Measurements from ENCODE around the gene ZBTB7C. TPM values are rescaled to one million over a fixed set of nuclear protein-coding genes. Genes with fewer than 3 reads are reported as not detected.

Gene ZBTB7C
- total and polyA plus RNA-seq, 9 of the 15 experiments (the other 6 are each of a cell fraction or from before 2014, with no cell fraction given) = not detected

DNA sequence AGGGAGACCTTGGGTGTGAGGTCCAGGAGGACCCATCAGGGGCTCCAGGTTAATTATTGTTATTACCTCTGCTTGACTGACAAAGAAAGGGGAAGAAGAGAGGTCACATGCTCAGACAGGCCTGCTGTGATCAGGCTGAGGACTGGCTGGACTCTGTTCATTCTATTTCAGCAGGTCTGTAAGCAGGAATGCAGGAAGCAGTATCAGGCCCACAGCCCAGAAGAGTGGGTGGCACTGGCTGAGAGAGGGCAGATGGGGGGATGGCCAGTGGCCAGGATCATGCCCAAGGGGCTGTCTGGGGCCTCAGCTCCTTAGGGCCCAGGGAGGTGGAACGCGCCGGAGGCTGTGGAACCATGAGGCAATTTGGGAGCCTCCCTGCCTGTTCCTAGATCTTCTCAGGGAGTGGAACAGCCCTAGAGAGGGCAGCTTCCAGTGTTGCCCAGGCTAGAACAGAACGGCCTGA, 43.7 kb upstream of the ZBTB7C start:
- H3K9me3 ChIP-seq (replicated peaks; ENCODE audit: control insufficient read depth, insufficient read depth, low read depth, low read length) = no peaks in the 10 kb centered on the region
- H3K4me2 ChIP-seq (ENCODE audit: insufficient read depth, low read length) = no peak overlapping the region
- ChIA-PET POLR2A (no interaction called here), CTCF (ENCODE audit: low intra/inter-chr PET ratio) (no interaction called here)
- no peaks in the 10 kb centered on the region for H3K9me1 ChIP-seq (ENCODE audit: control insufficient read depth, insufficient read depth, low read length)
- H3K27ac ChIP-seq (ENCODE audit: extremely low read depth, low read depth, low read length) = no peak overlapping the region
- no peak overlapping the region for H2AFZ ChIP-seq (ENCODE audit: low read depth, low read length)
- in situ Hi-C loops (cut with MboI) (no loop called here), intact Hi-C loops (cut with micrococcal nuclease) (no loop called here)
- no peak for ATAC-seq
- H4K20me1 ChIP-seq (replicated peaks; ENCODE audit: control insufficient read depth, insufficient read depth, low read length) = 0 out of 2 replicates have a peak, but pooled peaks cover 3% of the 10 kb centered on the region
- H3K4me3 ChIP-seq = no peak overlapping the region
- WGBS (ENCODE audit: insufficient coverage, low coverage, missing lambda C conversion rate) = 10% methylated on average over 4 of the region's 4 CpGs
- H3K27me3 ChIP-seq (ENCODE audit: control insufficient read depth in 2 of 2, insufficient read depth in 2 of 2, low read length in 2 of 2) = peaks cover 5 to 47% of the 10 kb centered on the region in 2 experiments; a peak in 4 of 5 replicates
- no peaks in the 10 kb centered on the region for H3K79me2 ChIP-seq (ENCODE audit: control insufficient read depth, insufficient read depth, low read length)
- H3K9ac ChIP-seq (ENCODE audit: insufficient read depth in 1 of 2, low read depth in 2 of 2, low read length in 2 of 2) = no peak overlapping the region
- TF ChIP-seq TAF1 (IDR thresholded peaks at IDR 0.05; ENCODE audit: control insufficient read depth, extremely low read depth, insufficient read depth, low read length, severe bottlenecking) = no peak
- TF ChIP-seq FOXJ2 (tag; IDR thresholded peaks at IDR 0.05) = no peak
- TF ChIP-seq TARDBP (IDR thresholded peaks at IDR 0.05) = no peak
- TF ChIP-seq, protein P1, sequence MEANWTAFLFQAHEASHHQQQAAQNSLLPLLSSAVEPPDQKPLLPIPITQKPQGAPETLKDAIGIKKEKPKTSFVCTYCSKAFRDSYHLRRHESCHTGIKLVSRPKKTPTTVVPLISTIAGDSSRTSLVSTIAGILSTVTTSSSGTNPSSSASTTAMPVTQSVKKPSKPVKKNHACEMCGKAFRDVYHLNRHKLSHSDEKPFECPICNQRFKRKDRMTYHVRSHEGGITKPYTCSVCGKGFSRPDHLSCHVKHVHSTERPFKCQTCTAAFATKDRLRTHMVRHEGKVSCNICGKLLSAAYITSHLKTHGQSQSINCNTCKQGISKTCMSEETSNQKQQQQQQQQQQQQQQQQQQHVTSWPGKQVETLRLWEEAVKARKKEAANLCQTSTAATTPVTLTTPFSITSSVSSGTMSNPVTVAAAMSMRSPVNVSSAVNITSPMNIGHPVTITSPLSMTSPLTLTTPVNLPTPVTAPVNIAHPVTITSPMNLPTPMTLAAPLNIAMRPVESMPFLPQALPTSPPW (CRISPR knock-in tag; IDR thresholded peaks at IDR 0.05) = no peak
- no peak for TF ChIP-seq TAL1 (IDR thresholded peaks at IDR 0.05)
- no peak for TF ChIP-seq XRCC5 (IDR thresholded peaks at IDR 0.05; ENCODE audit: low read depth, low read length)
- no peak for TF ChIP-seq DPF2 (IDR thresholded peaks at IDR 0.05)
- no peak for TF ChIP-seq SRF (CRISPR knock-in tag; IDR thresholded peaks at IDR 0.05)
- no peak for TF ChIP-seq LCOR (CRISPR knock-in tag; IDR thresholded peaks at IDR 0.05)
- TF ChIP-seq, protein P2, sequence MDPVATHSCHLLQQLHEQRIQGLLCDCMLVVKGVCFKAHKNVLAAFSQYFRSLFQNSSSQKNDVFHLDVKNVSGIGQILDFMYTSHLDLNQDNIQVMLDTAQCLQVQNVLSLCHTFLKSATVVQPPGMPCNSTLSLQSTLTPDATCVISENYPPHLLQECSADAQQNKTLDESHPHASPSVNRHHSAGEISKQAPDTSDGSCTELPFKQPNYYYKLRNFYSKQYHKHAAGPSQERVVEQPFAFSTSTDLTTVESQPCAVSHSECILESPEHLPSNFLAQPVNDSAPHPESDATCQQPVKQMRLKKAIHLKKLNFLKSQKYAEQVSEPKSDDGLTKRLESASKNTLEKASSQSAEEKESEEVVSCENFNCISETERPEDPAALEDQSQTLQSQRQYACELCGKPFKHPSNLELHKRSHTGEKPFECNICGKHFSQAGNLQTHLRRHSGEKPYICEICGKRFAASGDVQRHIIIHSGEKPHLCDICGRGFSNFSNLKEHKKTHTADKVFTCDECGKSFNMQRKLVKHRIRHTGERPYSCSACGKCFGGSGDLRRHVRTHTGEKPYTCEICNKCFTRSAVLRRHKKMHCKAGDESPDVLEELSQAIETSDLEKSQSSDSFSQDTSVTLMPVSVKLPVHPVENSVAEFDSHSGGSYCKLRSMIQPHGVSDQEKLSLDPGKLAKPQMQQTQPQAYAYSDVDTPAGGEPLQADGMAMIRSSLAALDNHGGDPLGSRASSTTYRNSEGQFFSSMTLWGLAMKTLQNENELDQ (CRISPR knock-in tag; IDR thresholded peaks at IDR 0.05; ENCODE audit: borderline replicate concordance) = no peak
- no peak for TF ChIP-seq ZNF583 (CRISPR knock-in tag; IDR thresholded peaks at IDR 0.05)
- no TSS peak for BruUV-seq (replicated peaks)
- no peak for FAIRE-seq
- no peaks in the 10 kb centered on the region for H3K36me3 ChIP-seq (ENCODE audit: control insufficient read depth, insufficient read depth, low read length)
- no peak for DNase-seq (ENCODE audit: extremely low read depth in 1 of 4, low spot score in 3 of 4)
- H3K4me1 ChIP-seq (replicated peaks in 1 of 2; ENCODE audit: control insufficient read depth in 2 of 2, insufficient read depth in 2 of 2, low read length in 2 of 2) = no peaks in the 10 kb centered on the region

All from K562 (cell line).